K562 (cell line): ENCODE results near the gene SNX18. TPM values are rescaled to one million over a fixed set of nuclear protein-coding genes. Genes with fewer than 3 reads are reported as not detected.

Source experiments
- FOXM1 ChIP-seq, 2 experiments: fragments of 450-650 bp in 1 of 2; sonication (generic) in 1 of 2; formaldehyde crosslinking in 1 of 2; IDR thresholded peaks; 2 replicates each; pipeline versions ENCODE4 v1.6.1 to v1.9.0; 2017 to 2022; ENCODE audit warnings: low read depth in 2 of 2, mild to moderate bottlenecking in 2 of 2, missing genetic modification reagents in 1 of 2, moderate library complexity in 1 of 2
- KHSRP ChIP-seq: fragments of 450-650 bp; IDR thresholded peaks from 2 replicates; pipeline ENCODE4 v1.6.1; 2017
- PHB ChIP-seq: fragments of 250-450 bp; sonication (Bioruptor Pico); IDR thresholded peaks from 2 replicates; pipeline ENCODE4 v1.5.0; 2021
- POLR3A ChIP-seq: IDR thresholded peaks from 2 replicates; pipeline ENCODE4 v1.6.1; 2011; ENCODE audit warnings: borderline replicate concordance, mild to moderate bottlenecking, moderate library complexity; ENCODE audit not compliant: insufficient read length, insufficient read depth; ENCODE audit errors: extremely low read depth
- polyA plus RNA-seq, 8 experiments: library from polyadenylated mRNA; depleted of rRNA in 4 of 8; stranded (reverse) in 5 of 8; unstranded in 3 of 8; fragments of >200 nt; fragmentation: Nextera tagmentation in 2 of 8; fragmentation: Illumina TruSeq in 1 of 8; extraction: Ambion mirVana in 2 of 8; extraction: Trizol in 1 of 8; gene quantifications; 2 replicates each; pipeline versions ENCODE4 v1.2.1 to v1.2.3, GENCODE V29; 2011 to 2014; ENCODE audit warnings: inconsistent platforms in 1 of 8, missing spikeins in 1 of 8
- total RNA-seq, 7 experiments: library from RNA; depleted of rRNA in 6 of 7; stranded (reverse); fragments of >200 nt in 6 of 7; fragmentation: Illumina TruSeq in 2 of 7; extraction: Trizol in 2 of 7; gene quantifications; 2 replicates each; pipeline versions ENCODE4 v1.2.1 to v1.2.3, GENCODE V29; 2011 to 2021; ENCODE audit warnings: low replicate concordance in 1 of 7
- TF ChIP-seq, protein P1 (sequence below), 2 experiments: fragments of 450-650 bp; formaldehyde crosslinking in 1 of 2; IDR thresholded peaks; 2 replicates each; pipeline versions ENCODE4 v1.4.0 to v1.6.1; 2014 to 2020; ENCODE audit warnings: mild to moderate bottlenecking in 2 of 2, borderline replicate concordance in 1 of 2, low read depth in 1 of 2

The SNX18 gene
- total and polyA plus RNA-seq, 9 of the 15 experiments (the other 6 are each of a cell fraction or from before 2014, with no cell fraction given), result 2.3 to 8.8 (median 6.0) TPM

- TF ChIP-seq POLR3A (no peak), FOXM1 (IDR thresholded peaks at IDR 0.05; ENCODE audit: low read depth) (no peak), FOXM1 (CRISPR knock-in tag; IDR thresholded peaks at IDR 0.05; ENCODE audit: low read depth) (no peak), KHSRP (no peak), PHB (CRISPR knock-in tag) (no peak)
- TF ChIP-seq, protein P1, sequence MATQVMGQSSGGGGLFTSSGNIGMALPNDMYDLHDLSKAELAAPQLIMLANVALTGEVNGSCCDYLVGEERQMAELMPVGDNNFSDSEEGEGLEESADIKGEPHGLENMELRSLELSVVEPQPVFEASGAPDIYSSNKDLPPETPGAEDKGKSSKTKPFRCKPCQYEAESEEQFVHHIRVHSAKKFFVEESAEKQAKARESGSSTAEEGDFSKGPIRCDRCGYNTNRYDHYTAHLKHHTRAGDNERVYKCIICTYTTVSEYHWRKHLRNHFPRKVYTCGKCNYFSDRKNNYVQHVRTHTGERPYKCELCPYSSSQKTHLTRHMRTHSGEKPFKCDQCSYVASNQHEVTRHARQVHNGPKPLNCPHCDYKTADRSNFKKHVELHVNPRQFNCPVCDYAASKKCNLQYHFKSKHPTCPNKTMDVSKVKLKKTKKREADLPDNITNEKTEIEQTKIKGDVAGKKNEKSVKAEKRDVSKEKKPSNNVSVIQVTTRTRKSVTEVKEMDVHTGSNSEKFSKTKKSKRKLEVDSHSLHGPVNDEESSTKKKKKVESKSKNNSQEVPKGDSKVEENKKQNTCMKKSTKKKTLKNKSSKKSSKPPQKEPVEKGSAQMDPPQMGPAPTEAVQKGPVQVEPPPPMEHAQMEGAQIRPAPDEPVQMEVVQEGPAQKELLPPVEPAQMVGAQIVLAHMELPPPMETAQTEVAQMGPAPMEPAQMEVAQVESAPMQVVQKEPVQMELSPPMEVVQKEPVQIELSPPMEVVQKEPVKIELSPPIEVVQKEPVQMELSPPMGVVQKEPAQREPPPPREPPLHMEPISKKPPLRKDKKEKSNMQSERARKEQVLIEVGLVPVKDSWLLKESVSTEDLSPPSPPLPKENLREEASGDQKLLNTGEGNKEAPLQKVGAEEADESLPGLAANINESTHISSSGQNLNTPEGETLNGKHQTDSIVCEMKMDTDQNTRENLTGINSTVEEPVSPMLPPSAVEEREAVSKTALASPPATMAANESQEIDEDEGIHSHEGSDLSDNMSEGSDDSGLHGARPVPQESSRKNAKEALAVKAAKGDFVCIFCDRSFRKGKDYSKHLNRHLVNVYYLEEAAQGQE (IDR thresholded peaks at IDR 0.05; ENCODE audit: borderline replicate concordance), result no peak
- TF ChIP-seq, protein P1 (CRISPR knock-in tag; IDR thresholded peaks at IDR 0.05; ENCODE audit: low read depth), result no peak
Observed at GRCh38 chr5:54580997-54581811, 63.6 kb downstream of the SNX18 start (continued).
